Colonic mucosa (tissue), 4 donors: ENCODE results near the gene EML4. TPM values are rescaled to one million over a fixed set of nuclear protein-coding genes. Genes with fewer than 3 reads are reported as not detected.

Experiments used
- DNase-seq: peaks from one replicate; pipeline ENCODE4 v3.0.0-alpha.2; 2020
- H3K27ac ChIP-seq: fragments of 200-600 bp; one replicate; pipeline ENCODE4 v1.8.0; 2021
- H3K27me3 ChIP-seq: fragments of 200-600 bp; one replicate; pipeline ENCODE4 v1.8.0; 2021
- H3K36me3 ChIP-seq: fragments of 200-600 bp; one replicate; pipeline ENCODE4 v1.8.0; 2021
- H3K4me1 ChIP-seq: fragments of 200-600 bp; one replicate; pipeline ENCODE4 v1.8.0; 2021; ENCODE audit warnings: mild to moderate bottlenecking
- H3K4me3 ChIP-seq: fragments of 200-600 bp; one replicate; pipeline ENCODE4 v1.8.0; 2021
- H3K9ac ChIP-seq, 2 donors: one replicate each; pipeline ENCODE4 v1.7.0; 2013; ENCODE audit warnings: control low read depth in 2 of 2, low read depth in 2 of 2, low read length in 2 of 2
- H3K9me3 ChIP-seq: fragments of 200-600 bp; one replicate; pipeline ENCODE4 v1.8.0; 2021
- intact Hi-C: fragments of 100-400 bp; cut with DNase I; formaldehyde crosslinking; loops from one replicate; pipeline ENCODE4 v1.14.1; 2022
- total RNA-seq, 2 donors: library from RNA; stranded (reverse); fragmentation: NEBNext Ultra II Directional in 1 of 2; extraction: Animal tissue kit (Norgen Biotek cat#: 25700) in 1 of 2; gene quantifications; one replicate each; pipeline ENCODE4 v1.2.1, GENCODE V29; 2021
- TF ChIP-seq, protein P1 (sequence below): fragments of 200-600 bp; IDR thresholded peaks from one replicate; pipeline ENCODE4 v1.8.0; 2022; ENCODE audit warnings: antibody characterized with exemption, mild to moderate bottlenecking
- donor health status: healthy.
- donor health status: DM: no; HTN: no; CAD: no.
- donor health status: DM: no; HTN: no; CAD: no.

Gene EML4
- total RNA-seq, 2 donors from 2014 or later: 82.1 to 103 TPM

DNA sequence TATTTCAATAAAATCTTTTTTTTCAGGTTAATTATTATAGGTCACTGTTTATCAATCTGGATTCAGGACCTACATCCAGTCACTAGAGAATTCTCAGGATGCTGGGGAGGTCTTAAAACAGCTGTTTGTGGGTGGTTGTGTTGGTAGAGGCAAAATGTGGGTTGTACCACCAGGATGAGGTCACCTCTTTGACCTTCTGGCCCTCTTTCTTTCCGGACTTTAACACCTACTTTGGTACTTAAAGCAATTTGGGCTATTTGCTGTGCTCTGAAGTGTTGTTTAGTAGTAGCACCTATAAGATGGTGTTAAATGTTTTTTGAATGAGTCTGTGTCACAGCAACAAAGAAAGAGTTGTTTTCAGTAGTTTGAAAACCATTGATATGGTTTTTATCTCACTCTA, 14.6 kb downstream of the EML4 start:
- no peaks in the 10 kb centered on the region for H3K9me3 ChIP-seq
- no peak for DNase-seq
- H3K9ac ChIP-seq: no peak overlapping the region
- no peak overlapping the region for H3K27ac ChIP-seq
- H3K4me1 ChIP-seq: no peaks in the 10 kb centered on the region
- no peaks in the 10 kb centered on the region for H3K36me3 ChIP-seq
- H3K27me3 ChIP-seq: no peaks in the 10 kb centered on the region
- intact Hi-C loops: no loop called here
- TF ChIP-seq, protein P1, sequence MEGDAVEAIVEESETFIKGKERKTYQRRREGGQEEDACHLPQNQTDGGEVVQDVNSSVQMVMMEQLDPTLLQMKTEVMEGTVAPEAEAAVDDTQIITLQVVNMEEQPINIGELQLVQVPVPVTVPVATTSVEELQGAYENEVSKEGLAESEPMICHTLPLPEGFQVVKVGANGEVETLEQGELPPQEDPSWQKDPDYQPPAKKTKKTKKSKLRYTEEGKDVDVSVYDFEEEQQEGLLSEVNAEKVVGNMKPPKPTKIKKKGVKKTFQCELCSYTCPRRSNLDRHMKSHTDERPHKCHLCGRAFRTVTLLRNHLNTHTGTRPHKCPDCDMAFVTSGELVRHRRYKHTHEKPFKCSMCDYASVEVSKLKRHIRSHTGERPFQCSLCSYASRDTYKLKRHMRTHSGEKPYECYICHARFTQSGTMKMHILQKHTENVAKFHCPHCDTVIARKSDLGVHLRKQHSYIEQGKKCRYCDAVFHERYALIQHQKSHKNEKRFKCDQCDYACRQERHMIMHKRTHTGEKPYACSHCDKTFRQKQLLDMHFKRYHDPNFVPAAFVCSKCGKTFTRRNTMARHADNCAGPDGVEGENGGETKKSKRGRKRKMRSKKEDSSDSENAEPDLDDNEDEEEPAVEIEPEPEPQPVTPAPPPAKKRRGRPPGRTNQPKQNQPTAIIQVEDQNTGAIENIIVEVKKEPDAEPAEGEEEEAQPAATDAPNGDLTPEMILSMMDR: no peak
- no peak overlapping the region for H3K4me3 ChIP-seq

DNA sequence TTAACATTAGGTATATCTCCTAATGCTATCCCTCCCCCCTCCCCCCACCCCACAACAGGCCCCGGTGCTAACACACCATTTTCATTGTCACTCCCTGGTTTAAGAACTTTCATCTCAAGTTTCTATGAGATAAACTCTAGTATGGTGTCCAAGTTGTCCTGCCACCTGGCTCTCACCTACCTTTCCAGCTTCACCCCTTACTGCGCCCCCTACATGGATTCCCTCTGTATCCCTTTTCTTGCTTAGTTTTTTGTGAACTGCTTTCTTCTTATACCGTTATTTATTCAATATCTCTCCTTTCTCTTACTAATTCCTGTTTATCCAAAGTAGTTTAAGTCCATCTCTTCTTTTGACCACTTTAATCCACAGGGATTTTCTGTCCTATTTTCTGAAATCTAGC, 15.2 kb downstream of the EML4 start:
- Histone ChIP-seq H3K27me3 (no peaks in the 10 kb centered on the region), H3K9me3 (no peaks in the 10 kb centered on the region), H3K9ac (no peak overlapping the region), H3K4me3 (no peak overlapping the region), H3K4me1 (no peaks in the 10 kb centered on the region), H3K36me3 (no peaks in the 10 kb centered on the region), H3K27ac (no peak overlapping the region)
- no peak for DNase-seq
- intact Hi-C loops: no loop called here
- TF ChIP-seq, protein P1: no peak

DNA sequence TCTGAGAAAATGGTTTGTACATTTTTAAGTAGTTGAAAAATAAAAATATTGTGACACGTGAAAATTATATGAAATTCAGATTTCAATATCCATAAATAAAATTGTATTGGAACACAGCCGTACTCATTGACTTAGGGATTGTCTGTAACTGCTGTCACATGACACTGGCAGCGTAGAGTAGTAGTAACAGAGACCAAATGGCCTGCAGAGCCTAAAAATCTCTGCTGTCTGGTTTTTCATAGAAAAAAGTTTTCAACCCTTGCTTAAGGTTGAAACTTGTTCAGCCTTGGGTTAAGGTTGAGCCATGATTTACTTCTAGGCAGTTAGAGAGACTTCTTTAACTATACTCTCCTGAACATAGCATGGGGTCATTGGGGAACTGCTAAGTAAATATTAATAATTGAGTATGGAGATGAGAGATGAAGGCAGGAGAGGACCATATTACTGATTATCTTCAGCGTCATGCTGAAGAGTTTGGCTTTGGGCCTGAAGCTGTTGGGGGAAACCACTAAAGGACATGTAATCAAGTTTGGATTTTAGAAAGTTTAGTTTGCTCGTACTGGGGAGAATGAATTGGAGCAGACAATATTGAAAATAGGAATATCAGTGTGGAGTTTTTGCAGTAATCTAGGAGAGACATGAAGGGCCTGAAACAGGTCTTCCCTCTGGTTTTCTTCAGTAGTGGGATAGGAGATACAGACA, 16.2 kb downstream of the EML4 start:
- TF ChIP-seq, protein P1: no peak
- Histone ChIP-seq H3K27ac (no peak overlapping the region), H3K4me3 (no peak overlapping the region), H3K9me3 (no peaks in the 10 kb centered on the region), H3K9ac (no peak overlapping the region), H3K27me3 (no peaks in the 10 kb centered on the region), H3K4me1 (no peaks in the 10 kb centered on the region), H3K36me3 (no peaks in the 10 kb centered on the region)
- DNase-seq: no peak
- intact Hi-C loops: no loop called here

DNA sequence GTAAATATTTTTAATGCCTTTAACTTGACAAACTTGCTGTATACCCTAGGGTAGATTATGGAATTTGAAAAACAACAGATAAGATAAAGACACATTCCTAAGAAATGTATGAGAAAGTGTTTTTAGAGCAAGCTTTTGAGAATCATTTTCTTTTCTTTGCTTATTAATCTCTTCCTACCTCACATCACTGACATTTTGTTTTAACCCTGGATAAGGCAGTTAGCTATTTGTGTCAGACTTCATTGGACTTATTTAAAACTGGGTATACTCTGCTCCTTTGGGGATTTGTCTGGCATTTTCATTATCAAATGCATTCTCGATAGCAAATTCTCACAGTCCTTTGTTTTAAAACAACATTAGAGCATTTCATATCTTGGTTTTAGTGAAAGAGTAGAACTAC, 17.2 kb downstream of the EML4 start:
- no peaks in the 10 kb centered on the region for H3K9me3 ChIP-seq
- intact Hi-C loops: no loop called here
- no peaks in the 10 kb centered on the region for H3K36me3 ChIP-seq
- TF ChIP-seq, protein P1: no peak
- no peaks in the 10 kb centered on the region for H3K4me1 ChIP-seq
- H3K4me3 ChIP-seq: no peak overlapping the region
- no peak overlapping the region for H3K27ac ChIP-seq
- H3K9ac ChIP-seq: no peak overlapping the region
- no peak for DNase-seq
- no peaks in the 10 kb centered on the region for H3K27me3 ChIP-seq

DNA sequence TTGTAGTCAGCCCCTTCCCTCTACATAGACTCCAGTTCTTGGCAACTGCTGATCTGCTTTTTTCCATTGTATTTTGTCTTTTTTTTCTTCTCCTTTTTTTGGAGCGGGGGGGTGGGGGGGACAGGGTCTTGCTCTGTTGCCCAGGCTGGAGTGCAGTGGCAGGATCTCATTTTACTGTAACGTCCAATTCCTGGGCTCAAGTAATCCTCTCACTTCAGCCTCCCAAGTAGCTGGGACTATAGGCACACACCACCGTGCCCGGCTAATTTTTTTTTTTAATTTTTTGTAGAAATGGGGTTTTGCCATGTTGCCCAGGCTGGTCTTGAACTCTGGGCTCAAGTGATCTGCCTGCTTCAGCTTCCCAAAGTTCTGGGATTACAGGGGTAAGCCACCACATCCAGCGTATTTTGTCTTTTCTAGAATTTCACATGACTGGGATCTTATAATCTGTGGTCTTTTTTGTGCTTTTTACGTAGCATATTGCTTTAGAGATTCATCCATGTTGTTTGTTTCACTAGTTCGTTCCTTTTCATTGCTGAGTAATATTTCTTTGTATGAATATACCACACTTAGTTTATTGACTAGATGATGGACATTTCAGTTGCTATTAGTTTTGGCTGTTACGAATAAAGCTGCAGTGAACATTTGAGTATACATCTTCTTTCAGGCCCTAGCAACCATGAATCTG, 17.9 kb downstream of the EML4 start:
- H3K4me1 ChIP-seq: no peaks in the 10 kb centered on the region

More for the DNA sequence above, 17.9 kb downstream of the EML4 start:
- no peak overlapping the region for H3K9ac ChIP-seq
- intact Hi-C loops: no loop called here
- TF ChIP-seq, protein P1: no peak
- no peaks in the 10 kb centered on the region for H3K27me3 ChIP-seq
- H3K36me3 ChIP-seq: no peaks in the 10 kb centered on the region
- no peaks in the 10 kb centered on the region for H3K9me3 ChIP-seq
- no peak for DNase-seq
- no peak overlapping the region for H3K27ac ChIP-seq
- H3K4me3 ChIP-seq: no peak overlapping the region
